Germinal center (tissue), 1 donor: ENCODE data around the gene PPP2CA.

ENCODE experiments used
- DNase-seq: peaks from one replicate; pipeline ENCODE4 v3.0.0; 2012; ENCODE audit warnings: mixed read lengths, low spot score

Gene PPP2CA

DNA sequence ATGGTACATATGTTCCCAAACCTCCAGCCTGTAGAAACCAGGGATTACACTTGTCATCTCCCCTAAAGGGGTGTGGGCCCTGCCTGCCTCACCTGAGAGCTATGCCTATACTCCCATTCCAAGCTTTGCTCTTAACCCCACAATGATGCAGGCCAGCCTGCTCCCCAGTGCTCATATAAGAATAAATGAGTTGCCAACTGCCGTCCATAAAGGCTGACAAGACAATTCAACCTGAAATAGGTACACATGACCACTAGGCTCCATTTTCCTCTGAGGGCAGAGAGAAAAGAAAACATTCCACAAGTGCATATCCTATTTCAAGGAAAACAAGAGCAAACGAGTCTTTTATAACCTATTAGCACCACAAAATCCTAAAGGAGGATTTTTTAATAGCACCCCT lies 77.6 kb downstream of the PPP2CA start:
- no peak for DNase-seq

- DNase-seq = no peak
Observed at GRCh38 chr5:134146651-134147518, 79.0 kb downstream of the PPP2CA start.

DNA sequence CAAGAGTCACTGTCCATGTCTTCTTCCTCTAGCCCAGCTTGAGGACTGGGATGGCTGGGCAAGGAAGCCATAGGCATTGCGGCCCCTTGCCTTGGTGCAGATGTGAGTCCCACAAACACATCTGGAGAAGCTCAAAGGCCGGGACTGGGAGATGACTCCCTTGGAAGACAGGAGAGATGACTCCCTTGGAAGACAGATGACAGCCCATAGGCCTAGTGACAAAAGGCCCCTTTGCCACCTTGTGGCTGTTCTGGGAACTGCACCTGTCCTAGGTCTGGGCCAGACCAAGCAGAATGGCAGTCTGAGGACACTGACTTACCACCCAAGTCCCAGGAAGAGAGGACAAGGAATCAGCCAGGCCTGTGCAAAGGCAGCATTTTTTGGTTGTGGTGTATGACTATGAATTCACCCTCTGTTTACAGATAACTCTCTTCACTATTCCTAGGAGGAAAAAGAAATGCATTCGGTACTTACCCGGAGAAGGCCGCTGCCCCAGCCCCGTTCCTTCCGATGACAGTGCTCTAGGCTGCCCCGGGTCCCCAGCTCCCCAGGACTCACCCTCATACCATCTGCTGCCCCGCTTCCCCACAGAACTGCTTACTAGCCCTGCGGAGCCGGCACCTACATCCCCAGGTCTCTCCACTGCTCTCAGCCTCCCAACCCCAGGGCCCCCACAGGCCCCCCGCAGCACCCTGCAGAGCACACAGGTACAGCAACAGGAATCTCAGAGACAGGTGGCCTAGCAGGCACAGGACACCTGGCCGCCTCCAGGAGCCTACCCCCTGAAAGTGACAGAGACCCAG lies 79.9 kb downstream of the PPP2CA start:
- peak; percentile 64 for DNase-seq

DNA sequence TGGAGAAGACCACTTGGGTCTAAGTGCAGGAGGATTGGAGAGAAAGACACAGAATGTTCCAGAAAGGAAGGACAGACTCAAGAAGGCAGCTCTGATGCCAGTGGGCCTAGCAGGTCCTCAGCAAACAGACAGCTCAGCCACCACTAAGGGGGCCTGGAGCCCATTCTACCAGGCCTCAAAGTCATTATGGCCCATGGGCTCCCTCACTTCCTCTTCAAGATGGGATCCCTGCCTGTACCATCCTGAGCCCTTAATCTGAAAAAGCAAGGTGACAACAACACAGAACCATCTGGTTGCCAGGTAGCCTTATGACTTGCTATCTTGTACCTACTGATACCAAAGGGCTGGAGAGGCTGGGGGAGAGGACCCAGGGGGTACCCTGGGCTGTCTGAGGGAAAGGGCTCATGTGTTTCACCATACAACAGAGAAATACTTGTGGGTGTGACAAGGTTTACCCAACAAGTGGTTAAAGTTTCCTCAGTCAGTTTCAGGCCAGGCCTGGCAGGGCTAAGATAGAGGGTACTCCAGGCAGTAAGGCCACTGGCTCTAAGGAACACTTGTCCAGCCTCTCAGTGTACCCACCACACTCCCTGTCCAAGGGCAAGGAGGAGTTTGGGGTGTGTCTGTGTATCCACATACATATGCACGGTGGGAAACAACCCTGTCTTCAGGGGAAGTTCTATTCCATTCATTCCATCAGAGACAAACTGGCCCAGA lies 80.7 kb downstream of the PPP2CA start:
- no peak for DNase-seq
